ENCODE measurements around the gene PACSIN2. TPM values are rescaled to one million over a fixed set of nuclear protein-coding genes. Genes with fewer than 3 reads are reported as not detected.
"Not testable (repeated sequence)": the region's sequence is repeated elsewhere in the genome, so short reads cannot be mapped to it uniquely, and the experiment has no call there.

The PACSIN2 gene
- total RNA-seq, 1 donor from 2014 or later, result 63.0 TPM

DNA sequence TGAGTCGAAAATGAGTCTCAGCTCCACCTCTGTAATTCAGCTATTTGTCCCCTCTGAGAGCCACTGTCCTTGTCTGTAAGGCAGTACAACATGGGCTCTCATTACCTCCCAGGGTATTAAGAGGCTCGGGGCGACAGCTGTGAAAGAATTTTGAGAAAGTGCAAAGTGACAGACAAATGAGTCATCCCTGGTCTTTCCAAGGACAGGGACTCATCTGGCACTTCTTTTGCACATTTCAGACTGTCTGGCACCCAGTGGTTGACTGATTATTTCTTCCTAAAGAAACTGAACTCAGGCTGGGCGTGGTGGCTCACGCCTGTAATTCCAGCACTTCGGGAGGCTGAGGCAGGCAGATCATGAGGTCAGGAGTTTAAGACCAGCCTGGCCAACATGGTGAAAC is 95.8 kb downstream of the PACSIN2 start:
- DNase-seq (ENCODE audit: low read depth), result no peak
- H3K4me3 ChIP-seq (ENCODE audit: low read depth, low read length), result no peak overlapping the region
- no peak for TF ChIP-seq CTCF (conservative IDR thresholded peaks at IDR 0.05; ENCODE audit: low read depth, low read length)

GRCh38 chr22:42918500-42918899 is 96.4 kb downstream of the PACSIN2 start:
- no peak overlapping the region for H3K4me3 ChIP-seq (ENCODE audit: low read depth, low read length)

DNA sequence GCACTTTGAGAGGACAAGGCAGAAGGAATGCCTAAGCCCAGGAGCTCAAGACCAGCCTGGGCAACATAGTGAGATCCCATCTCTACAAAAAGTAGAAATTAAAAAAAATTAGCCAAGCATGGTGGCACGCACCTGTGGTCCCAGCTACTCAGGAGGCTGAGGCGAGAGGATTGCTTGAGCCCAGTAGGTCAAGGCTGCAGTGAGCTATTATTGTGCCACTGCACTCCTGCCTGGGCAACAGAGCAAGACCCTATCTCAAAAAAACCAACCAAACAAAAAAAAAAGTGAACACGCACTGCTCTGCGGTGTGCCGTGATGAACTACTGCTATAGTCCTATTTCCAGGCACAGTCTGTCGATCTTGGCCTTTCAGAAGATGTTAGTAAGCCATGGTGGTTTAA is 97.6 kb downstream of the PACSIN2 start:
- DNase-seq (ENCODE audit: low read depth); H3K4me3 ChIP-seq (ENCODE audit: low read depth, low read length): not testable (repeated sequence)

More at GRCh38 chr22:42918500-42918899, 96.4 kb downstream of the PACSIN2 start:
- DNase-seq (ENCODE audit: low read depth), result no peak
- TF ChIP-seq CTCF (conservative IDR thresholded peaks at IDR 0.05; ENCODE audit: low read depth, low read length), result no peak

GRCh38 chr22:42915980-42916765 is 98.8 kb downstream of the PACSIN2 start:
- TF ChIP-seq CTCF (conservative IDR thresholded peaks at IDR 0.05; ENCODE audit: low read depth, low read length), result no peak
- H3K4me3 ChIP-seq (ENCODE audit: low read depth, low read length), result no peak overlapping the region

DNA sequence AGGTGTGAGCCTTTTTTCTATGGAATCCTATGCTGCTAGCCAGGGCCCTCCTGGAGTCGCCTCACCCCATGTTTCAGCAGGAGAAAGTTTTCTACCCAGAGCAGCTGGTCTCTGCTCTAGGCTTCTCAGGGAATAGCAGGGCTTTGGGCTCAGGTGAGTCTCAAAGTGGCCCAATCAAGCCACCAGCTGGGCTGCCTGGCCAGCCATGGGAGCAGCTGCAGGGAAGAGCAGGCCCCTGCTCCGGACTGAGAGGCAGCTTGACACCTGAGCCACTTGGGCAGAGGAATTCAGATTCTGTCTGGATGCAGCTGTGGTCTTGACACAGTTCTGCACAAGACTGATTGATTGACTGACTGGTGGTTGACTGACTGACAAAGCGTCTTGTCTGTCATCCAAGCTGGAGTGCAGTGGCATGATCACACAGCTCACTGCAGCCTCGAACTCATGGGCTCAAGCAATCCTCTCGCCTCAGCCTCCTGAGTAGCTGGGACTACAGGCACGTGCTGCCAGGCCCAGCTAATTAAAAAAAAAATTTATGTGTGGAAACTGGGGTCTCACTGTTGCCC is 100.4 kb downstream of the PACSIN2 start:
- DNase-seq (ENCODE audit: low read depth), result no peak
- TF ChIP-seq CTCF (conservative IDR thresholded peaks at IDR 0.05; ENCODE audit: low read depth, low read length), result no peak
- H3K4me3 ChIP-seq (ENCODE audit: low read depth, low read length), result no peak overlapping the region

More at GRCh38 chr22:42915980-42916765, 98.8 kb downstream of the PACSIN2 start:
- no peak for DNase-seq (ENCODE audit: low read depth)

GRCh38 chr22:42913874-42914510 is 101.0 kb downstream of the PACSIN2 start:
- no peak for TF ChIP-seq CTCF (conservative IDR thresholded peaks at IDR 0.05; ENCODE audit: low read depth, low read length)
- H3K4me3 ChIP-seq (ENCODE audit: low read depth, low read length), result no peak overlapping the region
- DNase-seq (ENCODE audit: low read depth), result no peak

DNA sequence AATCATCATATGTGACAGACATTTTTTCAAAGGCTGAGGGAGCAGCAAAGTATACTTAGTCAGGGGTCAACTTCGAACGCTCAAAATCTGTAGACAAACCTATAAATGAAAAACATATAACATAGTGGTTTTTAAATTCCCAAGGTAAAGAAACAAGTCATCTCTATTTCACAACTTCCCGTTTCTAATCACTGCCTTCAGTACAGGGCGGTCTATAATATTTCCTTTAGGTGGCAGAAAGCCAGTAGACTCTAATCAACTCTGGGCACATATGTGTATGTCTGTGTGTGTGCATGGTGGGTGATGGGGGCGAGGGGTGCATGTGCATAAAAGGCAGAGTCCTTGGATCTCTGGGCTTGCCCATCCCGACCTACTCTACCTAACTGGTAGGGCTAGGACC is 102.9 kb downstream of the PACSIN2 start:
- no peak overlapping the region for H3K4me3 ChIP-seq (ENCODE audit: low read depth, low read length)
- no peak for DNase-seq (ENCODE audit: low read depth)
- TF ChIP-seq CTCF (conservative IDR thresholded peaks at IDR 0.05; ENCODE audit: low read depth, low read length), result no peak
